Uterus (tissue), 4 donors: Measurements from ENCODE around the gene RAPGEF5. TPM values are rescaled to one million over a fixed set of nuclear protein-coding genes. Genes with fewer than 3 reads are reported as not detected.
A peak's percentile ranks its signal among the peaks of the same experiment; 100 is the strongest.

Experiments
- DNase-seq, 2 donors: peaks; one replicate each; pipeline ENCODE4 v3.0.0-alpha.2; 2019 to 2020
- H3K27ac ChIP-seq, 2 donors: fragments of 200-600 bp; sonication (generic); 1 replicate in 1 of 2; 2 replicates in 1 of 2; pipeline ENCODE4 v1.5.1; 2016 to 2018
- H3K27me3 ChIP-seq, 2 donors: fragments of 200-600 bp; sonication (generic); one replicate each; pipeline ENCODE4 v1.5.1; 2018 to 2019; ENCODE audit warnings: control low read depth in 1 of 2
- H3K36me3 ChIP-seq, 2 donors: fragments of 200-600 bp; sonication (generic); one replicate each; pipeline ENCODE4 v1.5.1; 2019; ENCODE audit warnings: control low read depth in 1 of 2
- H3K4me1 ChIP-seq, 2 donors: fragments of 200-600 bp; sonication (generic); one replicate each; pipeline ENCODE4 v1.5.1; 2018 to 2019; ENCODE audit warnings: control low read depth in 1 of 2
- H3K4me3 ChIP-seq, 2 donors: fragments of 200-600 bp; sonication (generic); 1 replicate in 1 of 2; 2 replicates in 1 of 2; pipeline ENCODE4 v1.5.1; 2018 to 2019; ENCODE audit warnings: mild to moderate bottlenecking in 1 of 2
- H3K9me3 ChIP-seq, 2 donors: fragments of 200-600 bp; sonication (generic); one replicate each; pipeline ENCODE4 v1.5.1; 2019; ENCODE audit warnings: control low read depth in 1 of 2
- CTCF ChIP-seq, 4 experiments: fragments of 200-600 bp in 2 of 4; fragments of 450-650 bp in 2 of 4; sonication (generic) in 2 of 4; IDR thresholded peaks; one replicate each; pipeline ENCODE4 v1.5.1; 2016 to 2019; ENCODE audit warnings: antibody characterized with exemption in 4 of 4, mild to moderate bottlenecking in 2 of 4, moderate library complexity in 1 of 4
- POLR2A ChIP-seq, 2 donors: fragments of 450-650 bp; IDR thresholded peaks; one replicate each; pipeline ENCODE4 v1.6.1; 2016; ENCODE audit warnings: antibody characterized with exemption in 2 of 2, mild to moderate bottlenecking in 1 of 2, moderate library complexity in 1 of 2
- intact Hi-C: fragments of 100-400 bp; cut with DNase I; formaldehyde crosslinking; loops from one replicate; pipeline ENCODE4 v1.15.1; 2023; ENCODE audit warnings: low total_unique reads
- total RNA-seq, 4 donors: library from RNA; depleted of rRNA in 3 of 4; stranded (reverse); fragments of >200 nt in 3 of 4; gene quantifications; one replicate each; pipeline versions ENCODE4 v1.1.0 to v1.2.4, GENCODE V29; 2014 to 2023
- donor health status: DM: yes; HTN: yes; CAD: no.

The RAPGEF5 gene
- total RNA-seq, 4 donors from 2014 or later = 44.7 to 124 (median 55.1) TPM

- Histone ChIP-seq H3K36me3 (no peaks in the 10 kb centered on the region), H3K27me3 (no peaks in the 10 kb centered on the region), H3K27ac (no peak overlapping the region), H3K4me3 (no peak overlapping the region), H3K4me1 (no peaks in the 10 kb centered on the region), H3K9me3 (no peaks in the 10 kb centered on the region)
- TF ChIP-seq POLR2A (IDR thresholded peaks at IDR 0.05) (no peak), CTCF (IDR thresholded peaks at IDR 0.05) (no peak)
- intact Hi-C loops = no loop called here
- DNase-seq = no peak
Observed at GRCh38 chr7:22361320-22361719, 4.4 kb upstream of the RAPGEF5 start.

GRCh38 chr7:22358820-22359697 lies 2.1 kb upstream of the RAPGEF5 start:
- Histone ChIP-seq H3K27ac (no peak overlapping the region), H3K4me1 (no peaks in the 10 kb centered on the region), H3K9me3 (no peaks in the 10 kb centered on the region), H3K4me3 (no peak overlapping the region), H3K36me3 (no peaks in the 10 kb centered on the region), H3K27me3 (no peaks in the 10 kb centered on the region)
- intact Hi-C loops = no loop called here
- DNase-seq = no peak
- TF ChIP-seq POLR2A (IDR thresholded peaks at IDR 0.05) (no peak), CTCF (IDR thresholded peaks at IDR 0.05) (no peak)

- intact Hi-C loops = no loop called here
- no peak overlapping the region for H3K27ac ChIP-seq
- H3K27me3 ChIP-seq = no peaks in the 10 kb centered on the region
- DNase-seq = no peak
- H3K36me3 ChIP-seq = no peaks in the 10 kb centered on the region
- peak overlapping the region; percentile 20 to 32 for H3K4me3 ChIP-seq
- H3K9me3 ChIP-seq = no peaks in the 10 kb centered on the region
- H3K4me1 ChIP-seq = no peaks in the 10 kb centered on the region
- no peak for TF ChIP-seq POLR2A (IDR thresholded peaks at IDR 0.05)
- no peak for TF ChIP-seq CTCF (IDR thresholded peaks at IDR 0.05)
Observed at GRCh38 chr7:22357311-22358175, 589 bp upstream of the RAPGEF5 start.

- intact Hi-C loops = no loop called here
- peak overlapping the region; percentile 16 to 32 for H3K4me3 ChIP-seq
- no peaks in the 10 kb centered on the region for H3K27me3 ChIP-seq
- H3K36me3 ChIP-seq = no peaks in the 10 kb centered on the region
- no peaks in the 10 kb centered on the region for H3K9me3 ChIP-seq
- TF ChIP-seq CTCF (IDR thresholded peaks at IDR 0.05) = no peak
- no peak for TF ChIP-seq POLR2A (IDR thresholded peaks at IDR 0.05)
- H3K27ac ChIP-seq = no peak overlapping the region
- DNase-seq = no peak
- no peaks in the 10 kb centered on the region for H3K4me1 ChIP-seq
Observed at GRCh38 chr7:22356010-22356691, 803 bp downstream of the RAPGEF5 start.
